AG10803 (cell line): ENCODE data around the gene KCNJ9.

Experiments
- DNase-seq: peaks from one replicate; pipeline ENCODE4 v3.0.0; 2010; ENCODE audit warnings: low read depth
- H3K4me3 ChIP-seq: 2 replicates; pipeline ENCODE4 v1.5.1; 2011; ENCODE audit warnings: mild to moderate bottlenecking, low read length, control low read depth
- TF ChIP-seq, protein P1 (sequence below): conservative IDR thresholded peaks from 2 replicates; pipeline ENCODE4 v1.5.1; 2011; ENCODE audit warnings: mild to moderate bottlenecking, low read length, control low read depth, inconsistent platforms

Gene KCNJ9

GRCh38 chr1:160094806-160095205, 13.5 kb downstream of the KCNJ9 start:
- DNase-seq = no peak
- TF ChIP-seq, protein P1, sequence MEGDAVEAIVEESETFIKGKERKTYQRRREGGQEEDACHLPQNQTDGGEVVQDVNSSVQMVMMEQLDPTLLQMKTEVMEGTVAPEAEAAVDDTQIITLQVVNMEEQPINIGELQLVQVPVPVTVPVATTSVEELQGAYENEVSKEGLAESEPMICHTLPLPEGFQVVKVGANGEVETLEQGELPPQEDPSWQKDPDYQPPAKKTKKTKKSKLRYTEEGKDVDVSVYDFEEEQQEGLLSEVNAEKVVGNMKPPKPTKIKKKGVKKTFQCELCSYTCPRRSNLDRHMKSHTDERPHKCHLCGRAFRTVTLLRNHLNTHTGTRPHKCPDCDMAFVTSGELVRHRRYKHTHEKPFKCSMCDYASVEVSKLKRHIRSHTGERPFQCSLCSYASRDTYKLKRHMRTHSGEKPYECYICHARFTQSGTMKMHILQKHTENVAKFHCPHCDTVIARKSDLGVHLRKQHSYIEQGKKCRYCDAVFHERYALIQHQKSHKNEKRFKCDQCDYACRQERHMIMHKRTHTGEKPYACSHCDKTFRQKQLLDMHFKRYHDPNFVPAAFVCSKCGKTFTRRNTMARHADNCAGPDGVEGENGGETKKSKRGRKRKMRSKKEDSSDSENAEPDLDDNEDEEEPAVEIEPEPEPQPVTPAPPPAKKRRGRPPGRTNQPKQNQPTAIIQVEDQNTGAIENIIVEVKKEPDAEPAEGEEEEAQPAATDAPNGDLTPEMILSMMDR = no peak
- no peak overlapping the region for H3K4me3 ChIP-seq

GRCh38 chr1:160095382-160096105, 14.2 kb downstream of the KCNJ9 start:
- TF ChIP-seq, protein P1 = no peak
- no peak overlapping the region for H3K4me3 ChIP-seq
- DNase-seq = no peak

- peak; percentile 56 for DNase-seq
- H3K4me3 ChIP-seq = no peak overlapping the region
- TF ChIP-seq, protein P1 = no peak
Measured at GRCh38 chr1:160096274-160097116, 15.2 kb downstream of the KCNJ9 start.

DNA sequence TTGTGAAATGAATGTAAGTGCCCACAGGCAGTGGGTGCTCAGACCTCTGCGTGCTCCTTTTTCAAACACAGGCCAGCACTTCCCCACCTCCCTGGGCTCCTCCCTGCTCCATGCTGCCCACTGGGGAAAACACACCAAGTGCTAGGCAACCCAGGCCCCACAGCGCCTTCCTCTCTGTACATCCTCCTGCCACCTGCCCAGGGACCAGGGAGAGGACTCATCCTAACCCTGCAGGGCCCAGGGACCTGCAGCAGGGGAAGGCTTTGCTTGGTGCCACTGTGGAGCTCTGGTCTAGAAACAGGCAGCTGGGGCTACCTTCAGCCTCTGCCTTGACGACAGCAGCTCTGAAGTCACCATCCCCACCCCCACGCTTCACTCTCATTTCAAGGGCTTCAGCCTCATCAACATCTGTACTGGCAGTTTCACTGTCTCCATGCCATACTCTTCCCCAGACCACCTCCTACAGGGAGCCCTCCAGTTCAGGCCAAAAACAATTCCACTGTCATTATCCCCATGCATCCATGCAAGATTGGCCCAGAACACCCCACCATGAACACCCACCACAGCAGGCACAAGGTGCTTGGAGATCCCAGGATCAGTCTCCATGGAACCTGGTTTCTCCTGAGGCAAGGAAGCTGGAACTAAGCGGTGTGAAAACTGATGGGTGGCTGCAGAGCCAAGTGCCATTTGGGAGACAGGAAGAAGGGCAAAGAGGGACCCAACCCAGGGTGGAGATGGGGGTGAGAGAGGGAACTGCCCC, 16.0 kb downstream of the KCNJ9 start:
- TF ChIP-seq, protein P1 = no peak
- no peak for DNase-seq
- peak overlapping the region; percentile 75 for H3K4me3 ChIP-seq

- TF ChIP-seq, protein P1 = no peak
- peak within 1 kb of the TSS; percentile 75 for H3K4me3 ChIP-seq
- peak; percentile 74 for DNase-seq
Measured at GRCh38 chr1:160097911-160098851, 16.8 kb downstream of the KCNJ9 start, which contains the start of gene IGSF8. TSS of gene IGSF8 (minus strand) at chr1:160098619. CDS start at chr1:160098472, 147 bp downstream.

- TF ChIP-seq, protein P1 = no peak
- peak overlapping the region; percentile 73 for H3K4me3 ChIP-seq
- DNase-seq = peak; percentile 91
Measured at GRCh38 chr1:160098852-160099561, 17.7 kb downstream of the KCNJ9 start.
